Inferior parietal cortex (tissue), 1 donor: ENCODE results near the gene C6orf132.

Source experiments
- DNase-seq: peaks from one replicate; pipeline ENCODE4 v3.0.0-alpha.2; 2016; ENCODE audit errors: extremely low spot score

C6orf132 gene

DNA sequence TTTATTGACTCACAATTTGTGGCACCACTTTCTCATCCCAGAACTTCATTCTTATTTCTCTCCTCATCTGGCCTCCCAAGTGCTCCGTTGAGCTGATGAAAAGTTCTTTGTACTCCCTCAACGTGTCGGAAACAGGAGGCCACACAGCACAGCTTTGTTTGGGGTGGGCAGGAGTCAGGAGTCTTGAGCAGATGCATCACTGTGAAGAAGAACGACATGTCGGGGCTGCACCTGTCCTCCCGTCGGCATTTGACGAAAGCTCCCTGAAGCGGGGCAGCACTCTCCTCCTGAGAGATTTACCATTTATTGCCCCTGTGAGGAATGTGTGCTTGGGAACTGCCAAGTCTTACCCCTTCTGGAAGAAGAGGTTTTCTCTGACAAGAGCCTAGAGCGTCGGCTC lies 64.0 kb downstream of the C6orf132 start:
- no peak for DNase-seq

DNA sequence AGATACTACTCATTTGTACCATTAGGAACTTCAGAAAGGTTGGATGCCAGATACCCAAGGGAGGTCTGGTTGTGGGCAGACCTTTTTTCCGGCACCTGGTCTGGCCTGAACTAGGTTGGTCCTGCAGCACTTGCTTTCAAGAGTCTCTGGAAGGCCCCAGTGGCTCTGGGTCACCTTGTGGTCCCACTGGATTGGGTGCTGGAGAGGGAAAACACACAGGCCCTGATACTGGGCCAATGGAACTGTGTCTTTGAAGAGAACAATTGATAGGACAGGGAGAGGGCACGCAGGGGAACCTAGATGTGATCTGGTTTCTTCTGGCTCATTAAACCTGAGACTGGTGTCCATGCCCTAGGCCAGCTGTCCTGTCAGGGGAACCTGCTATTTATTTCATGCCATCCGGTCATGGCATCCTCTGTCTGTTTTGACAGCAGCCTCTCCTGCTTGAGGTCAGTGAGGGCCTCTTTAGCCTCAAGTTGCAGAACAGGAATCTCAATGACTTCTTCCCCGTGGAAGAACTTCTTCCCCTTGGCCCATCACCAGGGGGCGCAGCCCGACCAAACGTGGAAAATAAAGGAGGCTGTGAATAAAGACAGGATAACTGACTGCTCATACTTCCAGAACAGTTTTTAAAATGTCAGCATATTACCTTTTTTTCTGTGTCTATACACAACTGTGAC lies 67.1 kb downstream of the C6orf132 start:
- peak; percentile 83 for DNase-seq

DNA sequence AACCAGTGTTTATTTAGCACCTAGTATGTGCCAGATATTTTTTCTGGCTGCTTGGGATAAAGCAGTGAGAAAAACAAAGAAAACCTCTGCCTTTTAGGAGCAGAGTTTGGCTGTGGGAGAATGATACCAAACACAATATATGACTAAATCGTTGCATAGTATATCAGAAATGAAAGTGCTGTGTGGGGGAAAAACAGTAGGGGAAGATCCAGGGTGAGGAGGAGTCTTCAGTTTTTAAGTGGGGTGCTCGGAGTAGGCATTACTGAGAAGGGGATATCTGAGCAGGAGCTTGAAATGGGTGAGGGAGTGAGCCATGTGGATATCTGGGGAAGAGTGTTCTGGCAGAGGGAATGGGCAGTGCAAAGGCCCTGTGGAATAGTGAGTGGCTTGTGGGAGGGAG lies 69.1 kb downstream of the C6orf132 start:
- no peak for DNase-seq

DNA sequence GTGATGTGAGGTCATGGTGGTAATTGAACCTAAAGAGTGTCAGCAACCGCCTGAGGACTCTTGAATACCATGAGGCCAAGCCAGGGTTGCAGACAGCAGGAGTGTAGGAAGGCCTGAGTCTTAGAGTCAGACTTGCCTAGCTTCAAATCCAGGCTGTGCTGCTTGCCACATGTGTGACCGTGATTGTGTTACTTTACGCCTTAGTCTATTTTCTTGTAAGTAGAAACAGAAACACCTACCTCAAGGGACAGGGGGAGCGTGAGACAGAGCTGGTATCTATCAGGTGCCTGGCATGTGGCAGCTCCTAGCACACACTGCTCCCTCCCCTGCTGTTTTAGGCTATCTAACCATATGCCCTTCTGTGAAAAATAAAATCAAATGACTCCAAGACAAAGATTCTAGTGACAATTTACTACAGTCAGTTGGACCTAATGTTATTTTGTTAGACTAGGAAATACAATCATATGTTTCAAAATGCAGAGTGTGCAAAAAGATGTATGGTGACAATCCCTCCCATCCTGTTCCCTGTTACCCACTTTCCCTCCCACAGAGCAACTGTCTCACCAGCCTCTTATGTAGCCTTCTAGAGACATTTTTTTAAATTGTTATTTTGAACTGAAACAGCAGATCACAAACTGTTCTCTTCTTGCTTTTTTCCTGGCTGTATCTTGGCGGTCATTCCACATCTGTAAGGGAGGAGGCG lies 70.4 kb downstream of the C6orf132 start:
- DNase-seq: peak; percentile 43

DNA sequence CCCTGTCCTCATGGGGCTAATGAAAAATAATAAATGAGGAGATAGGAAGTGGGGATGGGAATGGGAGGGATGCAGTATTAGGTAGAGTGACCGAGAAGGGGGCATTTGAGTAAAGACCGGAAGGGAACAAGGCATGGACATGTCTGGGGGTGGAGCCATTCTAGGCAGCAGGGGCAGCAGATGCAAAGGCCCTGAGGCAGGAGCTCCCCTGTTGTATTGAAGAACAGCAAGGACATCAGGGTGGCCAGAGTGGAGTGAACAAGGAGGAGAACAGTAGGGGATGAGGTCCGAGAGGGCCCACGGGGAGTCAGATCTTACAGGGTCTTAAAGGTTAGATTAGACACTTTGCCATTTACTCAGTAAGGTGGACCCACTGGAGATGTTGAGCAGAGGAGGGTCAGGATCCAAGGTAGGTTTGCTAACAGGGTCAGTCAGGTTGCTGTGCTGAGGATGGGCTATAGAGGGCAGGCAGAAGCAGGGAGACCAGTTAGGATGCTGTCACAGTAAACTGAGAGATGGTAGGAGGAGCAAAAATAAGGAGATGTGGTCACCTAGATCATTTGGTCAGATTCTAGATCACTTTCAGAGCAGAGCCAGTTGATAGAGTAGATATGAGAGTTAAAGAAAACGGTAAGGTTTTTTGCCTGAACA lies 73.4 kb downstream of the C6orf132 start:
- no peak for DNase-seq

DNA sequence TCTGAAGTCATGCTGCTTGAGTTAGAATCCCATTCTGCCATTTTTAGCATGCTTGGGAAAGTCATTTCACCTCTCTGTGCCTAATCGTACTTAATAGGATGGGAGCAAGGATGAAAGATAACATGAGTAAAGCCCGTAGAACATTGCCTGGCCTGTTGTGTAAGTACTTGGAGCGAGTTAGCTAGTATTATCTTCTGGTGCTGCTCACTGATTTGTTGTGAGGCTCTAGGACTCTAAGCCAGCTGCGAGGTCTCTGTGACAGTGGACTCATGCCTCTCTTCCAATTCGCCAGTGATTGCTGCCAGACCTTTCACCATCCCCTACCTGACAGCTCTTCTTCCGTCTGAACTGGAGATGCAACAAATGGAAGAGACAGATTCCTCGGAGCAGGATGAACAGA lies 74.2 kb downstream of the C6orf132 start:
- no peak for DNase-seq

DNA sequence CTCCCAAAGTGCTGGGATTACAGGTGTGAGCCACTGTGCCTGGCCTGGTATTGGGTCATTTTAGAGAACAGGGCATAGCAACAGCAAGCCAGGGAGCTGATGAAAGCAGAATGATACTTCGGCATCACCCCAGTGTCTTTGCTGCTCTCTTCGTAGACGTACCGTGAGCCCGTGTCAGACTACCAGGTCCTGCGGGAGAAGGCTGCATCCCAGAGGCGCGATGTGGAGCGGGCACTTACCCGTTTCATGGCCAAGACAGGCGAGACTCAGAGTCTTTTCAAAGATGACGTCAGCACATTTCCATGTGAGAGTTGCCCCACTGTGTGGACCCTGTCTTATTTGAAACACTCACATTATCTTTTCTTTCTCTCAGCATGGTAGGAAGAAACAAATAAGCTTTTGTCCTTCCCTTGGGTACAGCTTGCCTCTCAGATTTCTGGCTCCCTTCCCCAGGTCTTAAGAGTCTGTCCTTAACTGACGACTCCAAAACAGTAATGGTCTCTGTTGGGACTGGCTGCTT lies 76.2 kb downstream of the C6orf132 start:
- DNase-seq: no peak

DNA sequence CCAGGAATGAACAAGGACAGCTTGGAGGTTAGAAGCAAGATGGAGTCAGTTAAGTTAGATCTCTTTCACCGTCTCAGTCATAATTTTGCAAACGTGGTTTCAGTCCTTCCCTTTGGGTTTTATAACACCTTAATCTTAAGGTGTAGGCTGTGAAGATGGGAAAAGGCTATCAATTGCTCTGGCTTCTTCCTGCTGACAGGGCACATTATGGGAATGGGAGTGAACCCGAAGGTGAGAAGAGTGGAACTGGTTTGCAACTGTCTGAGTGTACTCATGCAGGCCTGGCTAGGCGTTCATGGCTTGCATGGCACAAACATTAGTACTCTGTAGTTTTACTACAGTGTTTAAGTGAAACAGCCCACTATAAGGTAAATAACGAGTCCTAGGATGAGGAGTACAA lies 82.7 kb downstream of the C6orf132 start:
- no peak for DNase-seq

DNA sequence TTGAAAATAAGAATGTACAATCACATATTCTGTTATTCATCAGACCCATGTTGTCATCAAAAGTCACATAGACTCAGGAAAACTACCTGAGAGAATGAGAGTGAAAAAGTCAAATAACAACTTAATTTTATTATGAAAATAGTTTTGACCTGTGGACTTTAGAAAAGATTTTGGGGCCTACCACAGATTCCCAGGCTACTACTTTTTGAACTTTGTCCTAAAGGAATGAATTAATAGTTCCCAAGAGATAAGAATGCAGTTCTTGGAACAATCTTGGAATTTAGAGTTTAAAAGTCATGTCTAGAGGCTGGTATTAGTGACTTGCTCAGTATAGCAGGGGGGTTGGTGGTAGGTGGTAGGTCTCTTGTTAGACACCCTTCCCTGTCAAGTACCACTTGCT lies 88.8 kb downstream of the C6orf132 start:
- no peak for DNase-seq

DNA sequence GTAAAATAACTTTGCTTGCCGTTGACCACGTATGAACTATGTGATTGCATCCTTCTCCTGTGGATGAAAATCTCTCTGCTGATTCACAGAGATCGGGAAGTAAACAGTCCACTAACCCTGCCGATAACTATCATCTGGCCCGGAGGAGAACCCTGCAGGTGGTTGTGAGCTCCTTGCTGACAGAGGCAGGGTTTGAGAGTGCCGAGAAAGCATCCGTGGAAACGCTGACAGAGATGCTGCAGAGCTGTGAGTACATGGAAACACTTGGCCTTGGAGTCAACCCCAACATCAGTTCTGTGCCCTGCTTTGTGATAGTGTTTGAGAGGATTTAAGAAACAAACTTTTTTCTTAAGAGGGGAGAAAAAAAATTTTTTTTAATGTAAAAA lies 91.2 kb downstream of the C6orf132 start:
- DNase-seq: no peak
